Type B pancreatic cell (in vitro differentiated cells): ENCODE measurements around the gene RFTN1. TPM values are rescaled to one million over a fixed set of nuclear protein-coding genes. Genes with fewer than 3 reads are reported as not detected.

Source experiments
- DNase-seq: peaks from one replicate; pipeline ENCODE4 v3.0.0; 2021; ENCODE audit warnings: mixed read lengths; ENCODE audit not compliant: unreplicated experiment; ENCODE audit errors: extremely low spot score
- H3K27ac Mint-ChIP-seq: 2 replicates; pipeline ENCODE4 v1.8.0; 2021; ENCODE audit warnings: mild to moderate bottlenecking, mixed read lengths
- H3K27me3 Mint-ChIP-seq: 2 replicates; pipeline ENCODE4 v1.8.0; 2021; ENCODE audit warnings: mixed read lengths
- H3K36me3 Mint-ChIP-seq: 2 replicates; pipeline ENCODE4 v1.8.0; 2021; ENCODE audit warnings: mixed read lengths
- H3K4me1 Mint-ChIP-seq: one replicate; pipeline ENCODE4 v1.8.0; 2021; ENCODE audit warnings: mixed read lengths; ENCODE audit not compliant: unreplicated experiment
- H3K4me3 Mint-ChIP-seq: 2 replicates; pipeline ENCODE4 v1.8.0; 2021; ENCODE audit warnings: mild to moderate bottlenecking, mixed read lengths
- H3K9me3 Mint-ChIP-seq: 2 replicates; pipeline ENCODE4 v1.8.0; 2021; ENCODE audit warnings: mixed read lengths
- CTCF ChIP-seq: fragments of 200-600 bp; sonication (generic); conservative IDR thresholded peaks from 2 replicates; pipeline ENCODE4 v1.5.0; 2021; ENCODE audit warnings: antibody characterized with exemption, mild to moderate bottlenecking
- total RNA-seq: library from RNA; stranded (reverse); gene quantifications from 2 replicates; pipeline ENCODE4 v1.2.1, GENCODE V29; 2021; ENCODE audit warnings: low replicate concordance

The RFTN1 gene
- total RNA-seq, 1 donor from 2014 or later: 18.3 TPM

- Mint-ChIP-seq H3K27me3 (peaks cover 8% of the 10 kb centered on the region), H3K9me3 (no peaks in the 10 kb centered on the region), H3K27ac (no peak overlapping the region), H3K4me3 (no peak overlapping the region), H3K36me3 (no peaks in the 10 kb centered on the region), H3K4me1 (peaks cover 3% of the 10 kb centered on the region)
- no peak for TF ChIP-seq CTCF
- no peak for DNase-seq
These were observed 87.5 kb downstream of the RFTN1 start for GRCh38 chr3:16426029-16426400.

- Mint-ChIP-seq H3K27me3 (peaks cover 8% of the 10 kb centered on the region), H3K4me3 (no peak overlapping the region), H3K4me1 (peaks cover 3% of the 10 kb centered on the region), H3K9me3 (no peaks in the 10 kb centered on the region), H3K36me3 (no peaks in the 10 kb centered on the region), H3K27ac (no peak overlapping the region)
- no peak for DNase-seq
- no peak for TF ChIP-seq CTCF
These were observed 88.0 kb downstream of the RFTN1 start for GRCh38 chr3:16425398-16426028.

DNA sequence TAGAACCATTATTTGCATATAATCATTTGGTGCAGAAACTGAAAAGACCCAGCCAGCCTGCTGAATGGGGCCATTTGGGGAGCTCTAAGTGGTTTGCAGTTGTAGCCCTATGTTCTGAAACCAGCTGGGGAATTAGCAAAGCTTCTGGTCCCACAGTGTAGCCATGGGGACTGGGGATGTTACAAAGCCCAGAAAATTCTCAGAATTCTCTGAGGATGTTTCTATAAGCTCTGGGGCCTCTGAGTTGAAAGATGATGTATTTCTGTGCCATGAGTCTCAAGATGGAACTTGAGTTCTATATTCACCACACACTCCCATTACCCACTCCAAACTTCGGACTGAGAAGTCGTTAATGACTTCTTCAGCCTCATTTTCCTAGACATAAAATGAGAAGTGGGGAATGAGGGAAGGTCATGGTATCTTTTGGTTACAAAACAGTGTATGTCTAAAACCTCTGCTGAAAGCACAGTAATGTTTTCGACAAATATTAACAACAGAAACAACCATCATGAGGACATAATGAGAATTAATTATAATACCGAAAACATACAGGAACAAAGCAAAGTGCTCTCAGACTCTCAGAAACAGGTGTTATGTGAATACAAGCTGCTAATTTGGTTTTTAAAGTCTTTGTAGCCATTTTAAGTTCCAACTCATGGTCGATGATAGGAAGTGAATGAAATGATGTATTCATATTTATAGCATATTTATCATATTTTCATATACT lies 89.4 kb downstream of the RFTN1 start:
- H3K27ac Mint-ChIP-seq: no peak overlapping the region
- H3K4me1 Mint-ChIP-seq: peaks cover 5% of the 10 kb centered on the region
- peaks cover 7% of the 10 kb centered on the region for H3K27me3 Mint-ChIP-seq
- no peaks in the 10 kb centered on the region for H3K36me3 Mint-ChIP-seq
- no peak for TF ChIP-seq CTCF
- no peak overlapping the region for H3K4me3 Mint-ChIP-seq
- no peaks in the 10 kb centered on the region for H3K9me3 Mint-ChIP-seq
- DNase-seq: no peak

- no peak overlapping the region for H3K4me3 Mint-ChIP-seq
- DNase-seq: no peak
- H3K27ac Mint-ChIP-seq: no peak overlapping the region
- TF ChIP-seq CTCF: no peak
- no peaks in the 10 kb centered on the region for H3K36me3 Mint-ChIP-seq
- no peaks in the 10 kb centered on the region for H3K9me3 Mint-ChIP-seq
- peaks cover 9% of the 10 kb centered on the region for H3K27me3 Mint-ChIP-seq
- peaks cover 5% of the 10 kb centered on the region for H3K4me1 Mint-ChIP-seq
These were observed 90.2 kb downstream of the RFTN1 start for GRCh38 chr3:16423298-16423697.

GRCh38 chr3:16419640-16420241 lies 93.8 kb downstream of the RFTN1 start:
- H3K4me1 Mint-ChIP-seq: peaks cover 5% of the 10 kb centered on the region
- H3K4me3 Mint-ChIP-seq: no peak overlapping the region
- H3K36me3 Mint-ChIP-seq: no peaks in the 10 kb centered on the region
- TF ChIP-seq CTCF: no peak
- no peak overlapping the region for H3K27ac Mint-ChIP-seq
- H3K9me3 Mint-ChIP-seq: no peaks in the 10 kb centered on the region
- peaks cover 10% of the 10 kb centered on the region for H3K27me3 Mint-ChIP-seq
- no peak for DNase-seq
